HepG2 (cell line): ENCODE data around the gene CNTRL. TPM values are rescaled to one million over a fixed set of nuclear protein-coding genes. Genes with fewer than 3 reads are reported as not detected.

ENCODE experiments used
- AGO2 ChIP-seq: fragments of 200-400 bp; formaldehyde crosslinking; optimal IDR thresholded peaks from 2 replicates; pipeline ENCODE3; 2017; ENCODE audit warnings: mild to moderate bottlenecking, low read depth, low read length, moderate library complexity
- CREB1 ChIP-seq, 2 experiments: fragments of 450-650 bp in 1 of 2; IDR thresholded peaks; 2 replicates each; pipeline ENCODE4 v1.6.1; 2016 to 2017; ENCODE audit warnings: control low read depth in 1 of 2, mild to moderate bottlenecking in 1 of 2, missing compliant biosample characterization in 1 of 2, missing genetic modification characterization in 1 of 2
- ETV5 ChIP-seq: IDR thresholded peaks from 2 replicates; pipeline ENCODE4 v1.6.1; 2018; ENCODE audit warnings: missing biosample characterization, missing genetic modification reagents, inconsistent platforms, borderline replicate concordance
- FOXK1 ChIP-seq: sonication (generic); formaldehyde crosslinking; IDR thresholded peaks from 2 replicates; pipeline ENCODE4 v1.4.0; 2020; ENCODE audit warnings: low read depth, missing genetic modification reagents, borderline replicate concordance
- FOXO1 ChIP-seq: sonication (generic); formaldehyde crosslinking; IDR thresholded peaks from 2 replicates; pipeline ENCODE4 v1.4.0; 2020; ENCODE audit warnings: missing genetic modification reagents
- GABPA ChIP-seq, 2 experiments: IDR thresholded peaks; 2 replicates each; pipeline ENCODE4 v1.6.1; 2011 to 2016; ENCODE audit warnings: low read depth in 2 of 2, low read length in 1 of 2, missing biosample characterization in 1 of 2, missing genetic modification characterization in 1 of 2
- ISX ChIP-seq: sonication (generic); formaldehyde crosslinking; conservative IDR thresholded peaks from 2 replicates; pipeline ENCODE4 v1.5.0; 2020; ENCODE audit warnings: missing genetic modification reagents
- MZF1 ChIP-seq: sonication (generic); formaldehyde crosslinking; IDR thresholded peaks from 2 replicates; pipeline ENCODE4 v1.8.1; 2023; ENCODE audit warnings: mild to moderate bottlenecking, missing genetic modification reagents, borderline replicate concordance
- SP1 ChIP-seq, 2 experiments: fragments of 450-650 bp in 1 of 2; sonication (generic) in 1 of 2; formaldehyde crosslinking in 1 of 2; IDR thresholded peaks; 2 replicates each; pipeline versions ENCODE4 v1.4.0 to v1.6.1; 2016 to 2020; ENCODE audit warnings: missing genetic modification reagents in 1 of 2
- XBP1 ChIP-seq: sonication (generic); formaldehyde crosslinking; IDR thresholded peaks from 2 replicates; pipeline ENCODE4 v1.5.0; 2020; ENCODE audit warnings: missing genetic modification reagents
- ZFP36L2 ChIP-seq: sonication (generic); formaldehyde crosslinking; IDR thresholded peaks from 2 replicates; pipeline ENCODE4 v1.4.0; 2020; ENCODE audit warnings: missing genetic modification reagents
- ZNF660 ChIP-seq: sonication (generic); formaldehyde crosslinking; IDR thresholded peaks from 2 replicates; pipeline ENCODE4 v1.5.1; 2020; ENCODE audit warnings: mild to moderate bottlenecking, low read depth, missing genetic modification reagents, borderline replicate concordance
- ZNF878 ChIP-seq: sonication (generic); formaldehyde crosslinking; IDR thresholded peaks from 2 replicates; pipeline ENCODE4 v1.8.1; 2023; ENCODE audit warnings: mild to moderate bottlenecking, missing genetic modification reagents, moderate library complexity
- polyA plus RNA-seq, 8 experiments: library from polyadenylated mRNA; depleted of rRNA in 3 of 8; stranded (reverse) in 7 of 8; unstranded in 1 of 8; fragments of >200 nt; fragmentation: Illumina TruSeq in 4 of 8; extraction: Trizol in 4 of 8; gene quantifications; 2 replicates each; pipeline versions ENCODE4 v1.2.1 to v1.2.3, GENCODE V29; 2011 to 2016; ENCODE audit warnings: low read depth in 4 of 8, missing spikeins in 1 of 8, mixed read lengths in 1 of 8; ENCODE audit not compliant: insufficient read depth in 1 of 8
- total RNA-seq, 5 experiments: library from RNA; depleted of rRNA; stranded (reverse); fragments of >200 nt; fragmentation: Illumina TruSeq; extraction: Trizol; gene quantifications; 2 replicates each; pipeline ENCODE4 v1.2.3, GENCODE V29; 2016; ENCODE audit warnings: low read depth in 1 of 5
- TF ChIP-seq, protein P1 (sequence below): sonication (generic); formaldehyde crosslinking; IDR thresholded peaks from 2 replicates; pipeline ENCODE4 v1.8.1; 2023; ENCODE audit warnings: missing genetic modification reagents, inconsistent platforms, borderline replicate concordance
- TF ChIP-seq, protein P2 (sequence below): sonication (generic); formaldehyde crosslinking; IDR thresholded peaks from 2 replicates; pipeline ENCODE4 v1.5.1; 2020; ENCODE audit warnings: mild to moderate bottlenecking, missing genetic modification reagents
- TF ChIP-seq, protein P3 (sequence below): sonication (generic); formaldehyde crosslinking; IDR thresholded peaks from 2 replicates; pipeline ENCODE4 v1.4.0; 2020; ENCODE audit warnings: missing genetic modification reagents
- TF ChIP-seq, protein P4 (sequence below): IDR thresholded peaks from 2 replicates; pipeline ENCODE4 v1.6.1; 2016; ENCODE audit warnings: low read depth, borderline replicate concordance

The CNTRL gene
- total and polyA plus RNA-seq, 2 of the 13 experiments (the other 11 are each of a cell fraction or from before 2014, with no cell fraction given), result 7.5 to 11.8 TPM

DNA sequence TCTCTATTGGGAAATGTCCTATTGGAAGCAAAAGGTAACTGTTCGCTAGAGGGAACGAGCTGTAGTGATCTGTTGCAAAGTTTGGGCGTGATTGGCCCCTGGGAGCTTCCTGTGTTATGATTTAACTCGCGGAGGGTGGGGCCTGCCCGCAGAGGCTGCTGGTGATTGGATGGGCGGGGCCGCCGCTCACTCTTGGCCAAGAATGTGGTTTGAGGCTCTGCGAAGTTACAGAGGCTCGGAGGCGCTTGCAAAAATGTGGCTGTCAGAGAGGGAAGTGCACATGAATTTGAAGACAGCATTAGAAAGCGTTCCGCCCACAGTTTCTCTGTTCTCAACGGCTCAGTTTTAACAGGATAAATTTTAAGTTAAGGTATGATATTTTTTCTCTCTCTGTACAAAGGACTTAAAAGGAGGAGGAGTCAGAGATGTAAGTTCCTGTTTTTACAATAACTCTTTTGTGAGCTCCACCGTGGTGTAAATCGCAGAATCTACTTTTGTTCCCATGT, 46.9 kb downstream of the CNTRL start (continued):
- TF ChIP-seq, protein P1, sequence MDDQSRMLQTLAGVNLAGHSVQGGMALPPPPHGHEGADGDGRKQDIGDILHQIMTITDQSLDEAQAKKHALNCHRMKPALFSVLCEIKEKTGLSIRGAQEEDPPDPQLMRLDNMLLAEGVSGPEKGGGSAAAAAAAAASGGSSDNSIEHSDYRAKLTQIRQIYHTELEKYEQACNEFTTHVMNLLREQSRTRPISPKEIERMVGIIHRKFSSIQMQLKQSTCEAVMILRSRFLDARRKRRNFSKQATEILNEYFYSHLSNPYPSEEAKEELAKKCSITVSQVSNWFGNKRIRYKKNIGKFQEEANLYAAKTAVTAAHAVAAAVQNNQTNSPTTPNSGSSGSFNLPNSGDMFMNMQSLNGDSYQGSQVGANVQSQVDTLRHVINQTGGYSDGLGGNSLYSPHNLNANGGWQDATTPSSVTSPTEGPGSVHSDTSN (CRISPR knock-in tag), result peak; percentile 72; the same call in 1 of the 2 replicates
- TF ChIP-seq ETV5 (CRISPR knock-in tag) (peak; percentile 25; the same call in 1 of the 2 replicates), ZFP36L2 (CRISPR knock-in tag) (no peak), ISX (0 out of 2 replicates have a peak, but pooled peaks have one; percentile 34), CREB1 (IDR thresholded peaks at IDR 0.05) (no peak), CREB1 (CRISPR knock-in tag; IDR thresholded peaks at IDR 0.05) (peak; percentile 70), ZNF660 (no peak), GABPA (IDR thresholded peaks at IDR 0.05; ENCODE audit: low read depth, low read length) (no peak), GABPA (CRISPR knock-in tag; IDR thresholded peaks at IDR 0.05; ENCODE audit: low read depth) (peak; percentile 65), ZNF878 (CRISPR knock-in tag) (peak; percentile 67; the same call in 1 of the 2 replicates), XBP1 (no peak), MZF1 (CRISPR knock-in tag) (no peak), FOXO1 (no peak), FOXK1 (peak; percentile 48; the same call in 1 of the 2 replicates), AGO2 (no peak), SP1 (IDR thresholded peaks at IDR 0.05) (no peak), SP1 (CRISPR knock-in tag; IDR thresholded peaks at IDR 0.05) (0 out of 2 replicates have a peak, but pooled peaks have one; percentile 35)
- TF ChIP-seq, protein P2, sequence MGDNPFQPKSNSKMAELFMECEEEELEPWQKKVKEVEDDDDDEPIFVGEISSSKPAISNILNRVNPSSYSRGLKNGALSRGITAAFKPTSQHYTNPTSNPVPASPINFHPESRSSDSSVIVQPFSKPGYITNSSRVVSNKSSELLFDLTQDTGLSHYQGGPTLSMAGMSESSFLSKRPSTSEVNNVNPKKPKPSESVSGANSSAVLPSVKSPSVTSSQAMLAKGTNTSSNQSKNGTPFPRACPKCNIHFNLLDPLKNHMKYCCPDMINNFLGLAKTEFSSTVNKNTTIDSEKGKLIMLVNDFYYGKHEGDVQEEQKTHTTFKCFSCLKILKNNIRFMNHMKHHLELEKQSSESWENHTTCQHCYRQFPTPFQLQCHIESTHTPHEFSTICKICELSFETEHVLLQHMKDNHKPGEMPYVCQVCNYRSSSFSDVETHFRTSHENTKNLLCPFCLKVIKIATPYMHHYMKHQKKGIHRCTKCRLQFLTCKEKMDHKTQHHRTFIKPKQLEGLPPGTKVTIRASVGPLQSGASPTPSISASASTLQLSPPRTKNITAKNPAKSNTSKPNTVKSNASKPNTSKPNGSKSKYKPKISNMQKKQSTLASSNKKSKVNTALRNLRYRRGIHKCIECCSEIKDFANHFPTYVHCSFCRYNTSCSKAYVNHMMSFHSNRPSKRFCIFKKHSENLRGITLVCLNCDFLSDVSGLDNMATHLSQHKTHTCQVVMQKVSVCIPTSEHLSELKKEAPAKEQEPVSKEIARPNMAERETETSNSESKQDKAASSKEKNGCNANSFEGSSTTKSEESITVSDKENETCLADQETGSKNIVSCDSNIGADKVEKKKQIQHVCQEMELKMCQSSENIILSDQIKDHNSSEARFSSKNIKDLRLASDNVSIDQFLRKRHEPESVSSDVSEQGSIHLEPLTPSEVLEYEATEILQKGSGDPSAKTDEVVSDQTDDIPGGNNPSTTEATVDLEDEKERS (CRISPR knock-in tag), result no peak
- TF ChIP-seq, protein P3, sequence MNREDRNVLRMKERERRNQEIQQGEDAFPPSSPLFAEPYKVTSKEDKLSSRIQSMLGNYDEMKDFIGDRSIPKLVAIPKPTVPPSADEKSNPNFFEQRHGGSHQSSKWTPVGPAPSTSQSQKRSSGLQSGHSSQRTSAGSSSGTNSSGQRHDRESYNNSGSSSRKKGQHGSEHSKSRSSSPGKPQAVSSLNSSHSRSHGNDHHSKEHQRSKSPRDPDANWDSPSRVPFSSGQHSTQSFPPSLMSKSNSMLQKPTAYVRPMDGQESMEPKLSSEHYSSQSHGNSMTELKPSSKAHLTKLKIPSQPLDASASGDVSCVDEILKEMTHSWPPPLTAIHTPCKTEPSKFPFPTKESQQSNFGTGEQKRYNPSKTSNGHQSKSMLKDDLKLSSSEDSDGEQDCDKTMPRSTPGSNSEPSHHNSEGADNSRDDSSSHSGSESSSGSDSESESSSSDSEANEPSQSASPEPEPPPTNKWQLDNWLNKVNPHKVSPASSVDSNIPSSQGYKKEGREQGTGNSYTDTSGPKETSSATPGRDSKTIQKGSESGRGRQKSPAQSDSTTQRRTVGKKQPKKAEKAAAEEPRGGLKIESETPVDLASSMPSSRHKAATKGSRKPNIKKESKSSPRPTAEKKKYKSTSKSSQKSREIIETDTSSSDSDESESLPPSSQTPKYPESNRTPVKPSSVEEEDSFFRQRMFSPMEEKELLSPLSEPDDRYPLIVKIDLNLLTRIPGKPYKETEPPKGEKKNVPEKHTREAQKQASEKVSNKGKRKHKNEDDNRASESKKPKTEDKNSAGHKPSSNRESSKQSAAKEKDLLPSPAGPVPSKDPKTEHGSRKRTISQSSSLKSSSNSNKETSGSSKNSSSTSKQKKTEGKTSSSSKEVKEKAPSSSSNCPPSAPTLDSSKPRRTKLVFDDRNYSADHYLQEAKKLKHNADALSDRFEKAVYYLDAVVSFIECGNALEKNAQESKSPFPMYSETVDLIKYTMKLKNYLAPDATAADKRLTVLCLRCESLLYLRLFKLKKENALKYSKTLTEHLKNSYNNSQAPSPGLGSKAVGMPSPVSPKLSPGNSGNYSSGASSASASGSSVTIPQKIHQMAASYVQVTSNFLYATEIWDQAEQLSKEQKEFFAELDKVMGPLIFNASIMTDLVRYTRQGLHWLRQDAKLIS, result no peak
- TF ChIP-seq, protein P4, sequence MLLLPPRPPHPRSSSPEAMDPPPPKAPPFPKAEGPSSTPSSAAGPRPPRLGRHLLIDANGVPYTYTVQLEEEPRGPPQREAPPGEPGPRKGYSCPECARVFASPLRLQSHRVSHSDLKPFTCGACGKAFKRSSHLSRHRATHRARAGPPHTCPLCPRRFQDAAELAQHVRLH (CRISPR knock-in tag), result peak; percentile 45; the same call in 1 of the 2 replicates
